Skin epidermis (tissue), 12 donors: ENCODE data around the gene SIX1.

Experiments used
- H3K27ac ChIP-seq, 21 experiments: fragments of 200-600 bp; sonication (generic) in 11 of 21; one replicate each; pipeline ENCODE4 v1.5.0; 2020; ENCODE audit warnings: mild to moderate bottlenecking in 3 of 21, inconsistent platforms in 2 of 21, moderate library complexity in 2 of 21
- H3K4me3 ChIP-seq, 7 experiments: fragments of 200-600 bp; sonication (generic) in 2 of 7; one replicate each; pipeline ENCODE4 v1.5.0; 2020; ENCODE audit warnings: inconsistent platforms in 2 of 7, mild to moderate bottlenecking in 2 of 7, moderate library complexity in 1 of 7

SIX1 gene

GRCh38 chr14:60645126-60645741 is 4.0 kb downstream of the SIX1 start:
- no peak overlapping the region for H3K4me3 ChIP-seq
- no peak overlapping the region for H3K27ac ChIP-seq

- no peak overlapping the region for H3K4me3 ChIP-seq
- H3K27ac ChIP-seq: no peak overlapping the region
Measured at GRCh38 chr14:60644666-60645065, 4.6 kb downstream of the SIX1 start.

- Histone ChIP-seq H3K4me3 (no peak overlapping the region), H3K27ac (peak overlapping the region in 4 of 21 experiments; percentile 14 to 29 (median 25))
Measured at GRCh38 chr14:60643463-60644314, 5.6 kb downstream of the SIX1 start.

GRCh38 chr14:60643141-60643462 is 6.2 kb downstream of the SIX1 start:
- H3K27ac ChIP-seq: no peak overlapping the region
- no peak overlapping the region for H3K4me3 ChIP-seq

GRCh38 chr14:60642270-60643140 is 6.8 kb downstream of the SIX1 start:
- Histone ChIP-seq H3K4me3 (no peak overlapping the region), H3K27ac (no peak overlapping the region)

GRCh38 chr14:60641742-60642269 is 7.5 kb downstream of the SIX1 start:
- H3K27ac ChIP-seq: no peak overlapping the region
- H3K4me3 ChIP-seq: no peak overlapping the region

GRCh38 chr14:60640859-60641741 is 8.2 kb downstream of the SIX1 start:
- Histone ChIP-seq H3K27ac (no peak overlapping the region), H3K4me3 (no peak overlapping the region)

- H3K27ac ChIP-seq: no peak overlapping the region
- no peak overlapping the region for H3K4me3 ChIP-seq
Measured at GRCh38 chr14:60639674-60640073, 9.6 kb downstream of the SIX1 start.

GRCh38 chr14:60637479-60638315 is 11.6 kb downstream of the SIX1 start:
- H3K4me3 ChIP-seq: peak overlapping the region in 3 of 7 experiments; percentile 1 to 31 (median 3)
- H3K27ac ChIP-seq: peak overlapping the region in 2 of 21 experiments; percentile 29 to 43

GRCh38 chr14:60636879-60637478 is 12.3 kb downstream of the SIX1 start:
- Histone ChIP-seq H3K27ac (no peak overlapping the region), H3K4me3 (no peak overlapping the region)

- Histone ChIP-seq H3K27ac (no peak overlapping the region), H3K4me3 (no peak overlapping the region)
Measured at GRCh38 chr14:60634153-60634552, 15.1 kb downstream of the SIX1 start.

- H3K4me3 ChIP-seq: no peak overlapping the region
- no peak overlapping the region for H3K27ac ChIP-seq
Measured at GRCh38 chr14:60632777-60633176, 16.5 kb downstream of the SIX1 start.

- no peak overlapping the region for H3K27ac ChIP-seq
Measured at GRCh38 chr14:60632257-60632656, 17.0 kb downstream of the SIX1 start.

GRCh38 chr14:60631842-60632241 is 17.4 kb downstream of the SIX1 start:
- Histone ChIP-seq H3K4me3 (no peak overlapping the region), H3K27ac (no peak overlapping the region)

More at GRCh38 chr14:60632257-60632656, 17.0 kb downstream of the SIX1 start:
- no peak overlapping the region for H3K4me3 ChIP-seq

- Histone ChIP-seq H3K27ac (no peak overlapping the region), H3K4me3 (no peak overlapping the region)
Measured at GRCh38 chr14:60630129-60630528, 19.1 kb downstream of the SIX1 start.

- no peak overlapping the region for H3K4me3 ChIP-seq
- no peak overlapping the region for H3K27ac ChIP-seq
Measured at GRCh38 chr14:60628892-60629291, 20.4 kb downstream of the SIX1 start.

- Histone ChIP-seq H3K27ac (no peak overlapping the region), H3K4me3 (no peak overlapping the region)
Measured at GRCh38 chr14:60622917-60623257, 26.4 kb downstream of the SIX1 start.
